ENCODE data around the gene ADCY2.

ADCY2 gene

DNA sequence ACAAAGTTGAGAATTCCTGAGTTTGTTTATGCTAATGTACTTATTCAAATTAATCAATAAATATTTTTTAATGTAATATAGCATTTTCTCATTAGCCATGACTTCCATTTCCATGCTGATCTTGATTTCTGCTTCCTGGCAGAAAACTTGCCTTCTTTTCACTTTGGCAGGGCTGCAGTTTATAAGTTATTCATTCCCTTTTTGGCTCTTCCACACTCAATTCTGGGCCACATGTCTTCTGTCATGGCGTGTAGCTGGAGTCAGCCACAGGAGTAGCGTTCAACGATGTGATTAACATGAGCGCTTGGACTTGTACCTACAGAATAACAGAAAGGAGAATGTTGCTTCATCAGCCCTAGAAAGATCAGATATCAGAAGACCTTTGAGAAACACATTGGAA lies 282.1 kb downstream of the ADCY2 start:
- TF ChIP-seq, protein P1, sequence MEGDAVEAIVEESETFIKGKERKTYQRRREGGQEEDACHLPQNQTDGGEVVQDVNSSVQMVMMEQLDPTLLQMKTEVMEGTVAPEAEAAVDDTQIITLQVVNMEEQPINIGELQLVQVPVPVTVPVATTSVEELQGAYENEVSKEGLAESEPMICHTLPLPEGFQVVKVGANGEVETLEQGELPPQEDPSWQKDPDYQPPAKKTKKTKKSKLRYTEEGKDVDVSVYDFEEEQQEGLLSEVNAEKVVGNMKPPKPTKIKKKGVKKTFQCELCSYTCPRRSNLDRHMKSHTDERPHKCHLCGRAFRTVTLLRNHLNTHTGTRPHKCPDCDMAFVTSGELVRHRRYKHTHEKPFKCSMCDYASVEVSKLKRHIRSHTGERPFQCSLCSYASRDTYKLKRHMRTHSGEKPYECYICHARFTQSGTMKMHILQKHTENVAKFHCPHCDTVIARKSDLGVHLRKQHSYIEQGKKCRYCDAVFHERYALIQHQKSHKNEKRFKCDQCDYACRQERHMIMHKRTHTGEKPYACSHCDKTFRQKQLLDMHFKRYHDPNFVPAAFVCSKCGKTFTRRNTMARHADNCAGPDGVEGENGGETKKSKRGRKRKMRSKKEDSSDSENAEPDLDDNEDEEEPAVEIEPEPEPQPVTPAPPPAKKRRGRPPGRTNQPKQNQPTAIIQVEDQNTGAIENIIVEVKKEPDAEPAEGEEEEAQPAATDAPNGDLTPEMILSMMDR (IDR thresholded peaks at IDR 0.05; ENCODE audit: insufficient read depth, low read length, poor library complexity, severe bottlenecking): no peak
- no peak for DNase-seq (ENCODE audit: extremely low read depth, insufficient read length)
- Histone ChIP-seq H3K27me3 (replicated peaks; ENCODE audit: control insufficient read depth, insufficient read depth, low read length) (no peaks in the 10 kb centered on the region), H3K36me3 (ENCODE audit: control insufficient read depth, insufficient read depth, low read length) (no peaks in the 10 kb centered on the region), H3K4me3 (replicated peaks; ENCODE audit: low read depth, low read length) (no peak overlapping the region)

DNA sequence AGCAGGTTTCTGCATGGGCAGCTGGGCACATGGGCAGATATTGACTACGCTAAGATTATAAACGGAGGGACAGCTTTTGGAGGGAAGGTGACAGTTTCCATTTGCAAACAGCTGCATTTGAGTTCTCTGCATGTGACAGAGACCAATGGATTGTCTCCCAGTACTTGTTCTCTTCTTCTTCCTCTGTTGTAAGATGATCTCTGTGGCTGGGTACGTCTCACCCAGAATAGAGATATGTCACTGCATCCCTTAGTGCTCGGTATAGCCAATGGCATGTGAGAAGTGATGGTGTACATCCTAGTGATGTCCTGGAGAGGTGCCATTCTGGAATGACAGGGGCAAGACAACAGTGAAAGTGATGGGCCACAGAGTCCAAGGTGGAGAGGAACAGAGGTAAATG lies 283.7 kb downstream of the ADCY2 start:
- TF ChIP-seq, protein P1 (IDR thresholded peaks at IDR 0.05; ENCODE audit: insufficient read depth, low read length, poor library complexity, severe bottlenecking): no peak
- DNase-seq (ENCODE audit: extremely low read depth, insufficient read length): no peak
- Histone ChIP-seq H3K4me3 (replicated peaks; ENCODE audit: low read depth, low read length) (no peak overlapping the region), H3K36me3 (ENCODE audit: control insufficient read depth, insufficient read depth, low read length) (no peaks in the 10 kb centered on the region), H3K27me3 (replicated peaks; ENCODE audit: control insufficient read depth, insufficient read depth, low read length) (no peaks in the 10 kb centered on the region)

DNA sequence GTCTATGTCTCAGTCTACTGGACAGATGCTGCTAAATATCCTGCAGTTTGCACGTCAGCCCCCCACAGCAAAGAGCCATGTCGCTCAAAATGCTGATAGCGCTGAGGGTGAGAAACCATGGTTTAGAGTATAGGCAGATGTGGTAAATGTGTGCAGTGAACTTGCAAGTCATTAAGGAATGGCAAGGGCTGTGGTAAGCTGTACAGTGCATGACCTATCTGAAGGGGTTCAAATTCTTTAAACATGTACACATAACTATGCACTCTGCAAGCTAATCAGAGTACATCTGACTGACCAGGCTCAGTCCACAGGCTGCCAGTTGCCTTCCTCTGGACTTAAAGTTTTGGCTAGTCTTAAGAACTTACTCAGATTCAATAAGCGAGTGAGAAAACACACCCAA lies 284.3 kb downstream of the ADCY2 start:
- TF ChIP-seq, protein P1 (IDR thresholded peaks at IDR 0.05; ENCODE audit: insufficient read depth, low read length, poor library complexity, severe bottlenecking): no peak
- no peaks in the 10 kb centered on the region for H3K36me3 ChIP-seq (ENCODE audit: control insufficient read depth, insufficient read depth, low read length)
- DNase-seq (ENCODE audit: extremely low read depth, insufficient read length): no peak
- H3K4me3 ChIP-seq (replicated peaks; ENCODE audit: low read depth, low read length): no peak overlapping the region
- H3K27me3 ChIP-seq (replicated peaks; ENCODE audit: control insufficient read depth, insufficient read depth, low read length): no peaks in the 10 kb centered on the region

- Histone ChIP-seq H3K27me3 (replicated peaks; ENCODE audit: control insufficient read depth, insufficient read depth, low read length) (no peaks in the 10 kb centered on the region), H3K36me3 (ENCODE audit: control insufficient read depth, insufficient read depth, low read length) (no peaks in the 10 kb centered on the region), H3K4me3 (replicated peaks; ENCODE audit: low read depth, low read length) (no peak overlapping the region)
- TF ChIP-seq, protein P1 (IDR thresholded peaks at IDR 0.05; ENCODE audit: insufficient read depth, low read length, poor library complexity, severe bottlenecking): no peak
- DNase-seq (ENCODE audit: extremely low read depth, insufficient read length): no peak
Measured at GRCh38 chr5:7682379-7682778, 286.4 kb downstream of the ADCY2 start.

DNA sequence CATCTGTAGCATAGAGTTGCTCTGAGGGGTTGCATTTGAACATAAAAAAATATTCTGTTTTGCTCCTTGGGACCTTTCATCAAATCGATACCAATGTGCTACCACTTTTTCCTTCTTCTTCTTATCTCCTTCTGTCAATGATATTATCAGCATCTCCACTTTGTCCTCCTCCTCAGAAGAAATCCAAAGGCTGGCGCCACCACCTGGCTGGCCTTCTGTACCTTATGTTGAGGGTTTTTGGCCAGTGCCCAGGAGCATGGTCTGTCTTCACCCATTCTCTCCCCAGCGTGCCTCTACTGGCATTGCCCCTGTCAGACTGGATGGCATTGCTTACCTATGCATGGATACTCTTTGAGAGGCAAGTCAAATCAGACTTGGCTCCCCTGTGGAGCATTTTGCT lies 287.8 kb downstream of the ADCY2 start:
- Histone ChIP-seq H3K36me3 (ENCODE audit: control insufficient read depth, insufficient read depth, low read length) (no peaks in the 10 kb centered on the region), H3K4me3 (replicated peaks; ENCODE audit: low read depth, low read length) (no peak overlapping the region), H3K27me3 (replicated peaks; ENCODE audit: control insufficient read depth, insufficient read depth, low read length) (no peaks in the 10 kb centered on the region)
- TF ChIP-seq, protein P1 (IDR thresholded peaks at IDR 0.05; ENCODE audit: insufficient read depth, low read length, poor library complexity, severe bottlenecking): peak; percentile 12
- DNase-seq (ENCODE audit: extremely low read depth, insufficient read length): no peak

DNA sequence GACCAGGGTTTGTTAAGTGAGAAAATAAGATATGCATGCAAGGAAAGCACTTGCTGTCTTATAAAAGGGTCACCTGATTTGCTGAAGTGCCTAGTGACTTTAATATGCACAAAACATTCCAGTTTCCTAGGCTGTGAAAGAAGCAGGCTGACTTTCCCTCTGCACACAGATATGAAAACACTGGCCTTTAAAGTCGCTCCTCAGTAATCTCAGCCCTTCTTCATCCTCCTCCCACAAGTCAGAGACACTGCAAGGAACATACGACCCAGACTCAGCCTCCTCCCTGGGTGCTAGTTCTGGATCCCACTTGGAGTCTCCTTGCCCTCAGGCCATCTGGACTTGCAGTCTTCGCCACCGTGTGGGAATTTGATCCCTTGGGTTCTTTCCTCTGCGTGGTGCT lies 288.9 kb downstream of the ADCY2 start:
- TF ChIP-seq, protein P1 (IDR thresholded peaks at IDR 0.05; ENCODE audit: insufficient read depth, low read length, poor library complexity, severe bottlenecking): no peak
- Histone ChIP-seq H3K4me3 (replicated peaks; ENCODE audit: low read depth, low read length) (no peak overlapping the region), H3K36me3 (ENCODE audit: control insufficient read depth, insufficient read depth, low read length) (no peaks in the 10 kb centered on the region), H3K27me3 (replicated peaks; ENCODE audit: control insufficient read depth, insufficient read depth, low read length) (peaks cover 2% of the 10 kb centered on the region; the same call in 1 of the 2 replicates)
- no peak for DNase-seq (ENCODE audit: extremely low read depth, insufficient read length)

Measured in GM06990 (cell line).